HL-60 (cell line): ENCODE data around the gene VRK2.

ENCODE experiments used
- DNase-seq, 2 experiments: peaks; one replicate each; pipeline ENCODE4 v3.0.0-alpha.2; 2010 to 2020; ENCODE audit warnings: low read depth in 1 of 2, low spot score in 1 of 2
- H3K27ac ChIP-seq: fragments of 250-450 bp; sonication (Bioruptor Pico); replicated peaks from 2 replicates; pipeline ENCODE4 v1.5.1; 2020; ENCODE audit warnings: mild to moderate bottlenecking, moderate library complexity
- H3K27me3 ChIP-seq: fragments of 250-450 bp; sonication (Bioruptor Pico); 2 replicates; pipeline ENCODE4 v1.5.1; 2021; ENCODE audit warnings: mild to moderate bottlenecking, moderate library complexity; ENCODE audit not compliant: insufficient read depth, poor library complexity, severe bottlenecking
- H3K4me3 ChIP-seq: replicated peaks from 2 replicates; pipeline ENCODE4 v1.5.1; 2011; ENCODE audit warnings: mild to moderate bottlenecking, control low read depth, low read length; ENCODE audit not compliant: insufficient read depth
- CTCF ChIP-seq: IDR thresholded peaks from one replicate; pipeline ENCODE4 v1.5.1; 2011; ENCODE audit warnings: low read length, control low read depth, inconsistent platforms; ENCODE audit not compliant: insufficient read depth
- GABPA ChIP-seq: IDR thresholded peaks from 2 replicates; pipeline ENCODE4 v1.6.1; 2012; ENCODE audit warnings: low read depth
- POLR2AphosphoS5 ChIP-seq: IDR thresholded peaks from 2 replicates; pipeline ENCODE4 v1.6.1; 2012; ENCODE audit warnings: low read depth
- REST ChIP-seq: IDR thresholded peaks from 2 replicates; pipeline ENCODE4 v1.6.1; 2012; ENCODE audit warnings: low read depth; ENCODE audit not compliant: insufficient replicate concordance
- SPI1 ChIP-seq: IDR thresholded peaks from 2 replicates; pipeline ENCODE4 v1.6.1; 2012; ENCODE audit warnings: low read depth, mild to moderate bottlenecking, borderline replicate concordance

The VRK2 gene

GRCh38 chr2:58202404-58202803 is 155.8 kb downstream of the VRK2 start:
- no peak for DNase-seq
- H3K4me3 ChIP-seq, result no peak overlapping the region
- H3K27me3 ChIP-seq, result no peaks in the 10 kb centered on the region
- TF ChIP-seq SPI1 (no peak), POLR2AphosphoS5 (no peak), CTCF (no peak), REST (no peak), GABPA (no peak)
- no peak overlapping the region for H3K27ac ChIP-seq

GRCh38 chr2:58203018-58203417 is 156.4 kb downstream of the VRK2 start:
- no peak for DNase-seq
- Histone ChIP-seq H3K27ac (no peak overlapping the region), H3K4me3 (no peak overlapping the region), H3K27me3 (no peaks in the 10 kb centered on the region)
- TF ChIP-seq GABPA, result no peak
- no peak for TF ChIP-seq SPI1
- TF ChIP-seq POLR2AphosphoS5, result no peak
- TF ChIP-seq REST, result no peak
- no peak for TF ChIP-seq CTCF

- no peaks in the 10 kb centered on the region for H3K27me3 ChIP-seq
- no peak overlapping the region for H3K4me3 ChIP-seq
- no peak for TF ChIP-seq POLR2AphosphoS5
- no peak for TF ChIP-seq GABPA
- no peak for TF ChIP-seq CTCF
- no peak for TF ChIP-seq SPI1
- no peak for TF ChIP-seq REST
- H3K27ac ChIP-seq, result no peak overlapping the region
- DNase-seq, result no peak
Observed at GRCh38 chr2:58204195-58204959, 157.8 kb downstream of the VRK2 start.
